Neural progenitor cell (in vitro differentiated cells): ENCODE data around the gene PIP5K1B. TPM values are rescaled to one million over a fixed set of nuclear protein-coding genes. Genes with fewer than 3 reads are reported as not detected.

Source experiments
- DNase-seq: peaks from one replicate; pipeline ENCODE4 v3.0.0-alpha.2; 2016; ENCODE audit warnings: low spot score
- H2AFZ ChIP-seq: fragments of 200-600 bp; sonication (generic); replicated peaks from 2 replicates; pipeline ENCODE4 v1.6.1; 2016; ENCODE audit warnings: antibody characterized with exemption
- H3F3A ChIP-seq: fragments of 200-600 bp; sonication (generic); 2 replicates; pipeline ENCODE4 v1.6.1; 2016; ENCODE audit warnings: antibody characterized with exemption, low read depth
- H3K27ac ChIP-seq: fragments of 200-600 bp; sonication (generic); 2 replicates; pipeline ENCODE4 v1.5.1; 2016; ENCODE audit warnings: mild to moderate bottlenecking
- H3K27me3 ChIP-seq: fragments of 200-600 bp; sonication (generic); 2 replicates; pipeline ENCODE4 v1.6.1; 2016; ENCODE audit warnings: mild to moderate bottlenecking, moderate library complexity
- H3K36me3 ChIP-seq: fragments of 200-600 bp; sonication (generic); 2 replicates; pipeline ENCODE4 v1.5.1; 2016
- H3K4me1 ChIP-seq: fragments of 200-600 bp; sonication (generic); 2 replicates; pipeline ENCODE4 v1.6.1; 2016; ENCODE audit warnings: mixed run types
- H3K4me2 ChIP-seq: fragments of 200-600 bp; sonication (generic); 2 replicates; pipeline ENCODE4 v1.6.1; 2016
- H3K4me3 ChIP-seq: fragments of 200-600 bp; sonication (generic); 2 replicates; pipeline ENCODE4 v1.5.1; 2016
- H3K79me2 ChIP-seq: fragments of 200-600 bp; sonication (generic); 2 replicates; pipeline ENCODE4 v1.6.1; 2016; ENCODE audit warnings: low read depth
- H3K9ac ChIP-seq: fragments of 200-600 bp; sonication (generic); 2 replicates; pipeline ENCODE4 v1.6.1; 2016
- H3K9me3 ChIP-seq: fragments of 200-600 bp; sonication (generic); 2 replicates; pipeline ENCODE4 v1.5.1; 2016; ENCODE audit warnings: low read depth
- H4K20me1 ChIP-seq: fragments of 200-600 bp; sonication (generic); 2 replicates; pipeline ENCODE4 v1.6.1; 2016; ENCODE audit warnings: low read depth
- H3K27ac Mint-ChIP-seq: 3 replicates; pipeline ENCODE4 v1.8.0; 2021; ENCODE audit warnings: mixed read lengths
- H3K27me3 Mint-ChIP-seq: 2 replicates; pipeline ENCODE4 v1.8.0; 2022; ENCODE audit warnings: low read depth, mild to moderate bottlenecking, inconsistent platforms, moderate library complexity, mixed read lengths; ENCODE audit not compliant: insufficient read depth
- H3K36me3 Mint-ChIP-seq: 3 replicates; pipeline ENCODE4 v1.8.0; 2021; ENCODE audit warnings: mixed read lengths
- H3K4me1 Mint-ChIP-seq: 3 replicates; pipeline ENCODE4 v1.8.0; 2021; ENCODE audit warnings: mixed read lengths
- H3K4me3 Mint-ChIP-seq: 3 replicates; pipeline ENCODE4 v1.8.0; 2021; ENCODE audit warnings: mild to moderate bottlenecking, moderate library complexity, mixed read lengths
- H3K9me3 Mint-ChIP-seq: 3 replicates; pipeline ENCODE4 v1.8.0; 2020; ENCODE audit warnings: mixed read lengths
- EZH2 ChIP-seq: fragments of 200-600 bp; sonication (generic); IDR thresholded peaks from 2 replicates; pipeline ENCODE4 v1.6.1; 2017; ENCODE audit warnings: antibody characterized with exemption, mild to moderate bottlenecking, moderate library complexity
- EZH2phosphoT487 ChIP-seq: fragments of 200-600 bp; sonication (generic); IDR thresholded peaks from 2 replicates; pipeline ENCODE4 v1.6.1; 2017; ENCODE audit warnings: antibody characterized with exemption
- total RNA-seq: library from RNA; depleted of rRNA; stranded (reverse); fragments of >200 nt; gene quantifications from 2 replicates; pipeline ENCODE4 v1.2.3, GENCODE V29; 2015; ENCODE audit warnings: low replicate concordance
- TF ChIP-seq, protein P1 (sequence below): fragments of 200-600 bp; sonication (generic); IDR thresholded peaks from 2 replicates; pipeline ENCODE4 v1.5.1; 2017; ENCODE audit warnings: antibody characterized with exemption, mild to moderate bottlenecking

Gene PIP5K1B
- total RNA-seq, 1 donor from 2014 or later: 3.2 TPM

DNA sequence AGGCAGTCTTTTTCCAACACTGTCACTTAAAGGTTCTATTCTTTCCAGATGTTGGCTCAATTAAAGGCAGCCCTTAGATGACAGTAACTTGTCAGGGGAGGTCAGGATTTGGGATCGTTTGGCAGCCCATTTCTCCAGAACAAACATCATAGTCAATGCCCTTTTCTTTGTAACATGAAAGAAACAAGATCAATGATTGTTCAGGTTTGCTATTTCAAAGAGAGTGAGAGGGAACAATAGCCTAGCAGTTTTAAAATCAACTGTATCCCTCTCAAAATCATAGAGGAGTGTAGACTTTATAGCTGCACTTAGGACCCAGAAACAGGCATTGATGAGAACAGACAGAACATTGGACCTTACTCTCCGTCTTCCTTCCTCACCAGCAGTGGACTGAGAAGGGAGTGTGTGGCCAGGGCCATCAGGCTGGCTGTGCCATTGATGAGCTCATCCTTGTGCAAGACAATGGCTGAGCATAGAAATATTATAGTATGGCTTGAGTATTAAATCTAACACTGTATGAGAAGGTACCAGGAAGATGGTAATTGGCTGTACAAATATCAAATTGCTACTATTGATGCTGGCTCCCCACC, 130.0 kb downstream of the PIP5K1B start:
- H3K4me3 Mint-ChIP-seq: no peak overlapping the region
- no peaks in the 10 kb centered on the region for H3K27me3 Mint-ChIP-seq
- Histone ChIP-seq H3K4me3 (no peak overlapping the region), H3K9ac (no peak overlapping the region), H3K79me2 (no peaks in the 10 kb centered on the region), H3K4me2 (no peak overlapping the region), H3K36me3 (no peaks in the 10 kb centered on the region), H4K20me1 (no peaks in the 10 kb centered on the region), H3F3A (peaks cover 8% of the 10 kb centered on the region), H3K9me3 (no peaks in the 10 kb centered on the region), H3K27me3 (no peaks in the 10 kb centered on the region), H2AFZ (no peak overlapping the region), H3K4me1 (peaks cover 14% of the 10 kb centered on the region), H3K27ac (no peak overlapping the region)
- TF ChIP-seq EZH2phosphoT487 (no peak), EZH2 (no peak)
- TF ChIP-seq, protein P1, sequence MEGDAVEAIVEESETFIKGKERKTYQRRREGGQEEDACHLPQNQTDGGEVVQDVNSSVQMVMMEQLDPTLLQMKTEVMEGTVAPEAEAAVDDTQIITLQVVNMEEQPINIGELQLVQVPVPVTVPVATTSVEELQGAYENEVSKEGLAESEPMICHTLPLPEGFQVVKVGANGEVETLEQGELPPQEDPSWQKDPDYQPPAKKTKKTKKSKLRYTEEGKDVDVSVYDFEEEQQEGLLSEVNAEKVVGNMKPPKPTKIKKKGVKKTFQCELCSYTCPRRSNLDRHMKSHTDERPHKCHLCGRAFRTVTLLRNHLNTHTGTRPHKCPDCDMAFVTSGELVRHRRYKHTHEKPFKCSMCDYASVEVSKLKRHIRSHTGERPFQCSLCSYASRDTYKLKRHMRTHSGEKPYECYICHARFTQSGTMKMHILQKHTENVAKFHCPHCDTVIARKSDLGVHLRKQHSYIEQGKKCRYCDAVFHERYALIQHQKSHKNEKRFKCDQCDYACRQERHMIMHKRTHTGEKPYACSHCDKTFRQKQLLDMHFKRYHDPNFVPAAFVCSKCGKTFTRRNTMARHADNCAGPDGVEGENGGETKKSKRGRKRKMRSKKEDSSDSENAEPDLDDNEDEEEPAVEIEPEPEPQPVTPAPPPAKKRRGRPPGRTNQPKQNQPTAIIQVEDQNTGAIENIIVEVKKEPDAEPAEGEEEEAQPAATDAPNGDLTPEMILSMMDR: no peak
- H3K36me3 Mint-ChIP-seq: peaks cover 7% of the 10 kb centered on the region
- peaks cover 11% of the 10 kb centered on the region for H3K4me1 Mint-ChIP-seq
- no peak overlapping the region for H3K27ac Mint-ChIP-seq
- H3K9me3 Mint-ChIP-seq: no peaks in the 10 kb centered on the region
- DNase-seq: no peak

DNA sequence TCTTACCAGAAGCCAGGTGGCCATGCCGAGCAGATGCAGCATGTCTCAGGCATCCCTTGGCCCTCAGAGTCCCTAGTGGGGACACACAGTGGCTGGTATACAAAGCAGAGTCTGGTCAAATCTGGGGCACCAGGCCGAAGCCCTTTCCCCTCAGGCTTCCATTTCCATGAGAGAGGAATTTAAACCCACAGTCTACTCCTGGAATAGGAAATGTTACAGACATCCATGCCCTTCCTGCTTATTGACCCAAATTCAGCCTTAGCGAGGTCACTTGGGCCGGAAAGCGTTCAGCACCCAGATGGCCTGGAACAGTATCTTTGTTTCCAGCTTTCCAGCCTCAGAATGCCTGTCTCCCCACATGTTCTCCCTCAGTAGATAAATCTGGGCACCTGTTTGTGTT, 131.7 kb downstream of the PIP5K1B start:
- TF ChIP-seq, protein P1: no peak
- no peak for TF ChIP-seq EZH2
- no peak for TF ChIP-seq EZH2phosphoT487
- no peak overlapping the region for H3K4me2 ChIP-seq
- Mint-ChIP-seq H3K27ac (no peak overlapping the region), H3K4me1 (no peaks in the 10 kb centered on the region), H3K36me3 (peaks cover 8% of the 10 kb centered on the region), H3K27me3 (no peaks in the 10 kb centered on the region), H3K9me3 (no peaks in the 10 kb centered on the region), H3K4me3 (no peak overlapping the region)
- no peak overlapping the region for H3K9ac ChIP-seq
- no peaks in the 10 kb centered on the region for H3K27me3 ChIP-seq
- no peak overlapping the region for H3K4me3 ChIP-seq
- H3K9me3 ChIP-seq: no peaks in the 10 kb centered on the region
- no peaks in the 10 kb centered on the region for H3K79me2 ChIP-seq
- DNase-seq: no peak
- H4K20me1 ChIP-seq: no peaks in the 10 kb centered on the region
- H3K4me1 ChIP-seq: no peaks in the 10 kb centered on the region
- no peak overlapping the region for H2AFZ ChIP-seq
- H3F3A ChIP-seq: no peaks in the 10 kb centered on the region
- no peaks in the 10 kb centered on the region for H3K36me3 ChIP-seq
- no peak overlapping the region for H3K27ac ChIP-seq

DNA sequence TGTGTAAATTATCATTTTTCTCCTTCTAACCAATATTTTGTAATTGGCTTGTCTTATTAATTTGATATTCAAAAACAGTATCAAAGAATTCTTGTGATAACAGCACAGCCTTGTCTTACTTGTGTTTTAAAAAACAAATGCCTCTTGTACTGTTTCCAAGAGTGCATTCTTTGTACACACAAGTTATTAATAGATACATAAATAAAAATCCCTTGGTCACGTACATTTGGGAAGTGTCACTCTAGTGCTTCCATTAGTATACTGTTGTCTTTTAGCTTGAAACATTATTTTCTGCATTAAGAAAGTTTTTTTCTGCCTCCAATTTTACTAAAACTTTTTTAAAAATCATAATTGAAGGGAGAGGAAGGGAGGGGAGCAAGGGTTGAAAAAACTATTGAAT, 133.2 kb downstream of the PIP5K1B start:
- H3K27ac Mint-ChIP-seq: no peak overlapping the region

More for the DNA sequence above, 133.2 kb downstream of the PIP5K1B start:
- H3K9ac ChIP-seq: no peak overlapping the region
- TF ChIP-seq, protein P1: no peak
- TF ChIP-seq EZH2phosphoT487: no peak
- no peak for TF ChIP-seq EZH2
- H3K36me3 Mint-ChIP-seq: peaks cover 8% of the 10 kb centered on the region
- H3F3A ChIP-seq: no peaks in the 10 kb centered on the region
- no peaks in the 10 kb centered on the region for H3K4me1 Mint-ChIP-seq
- no peaks in the 10 kb centered on the region for H3K4me1 ChIP-seq
- H3K27me3 ChIP-seq: no peaks in the 10 kb centered on the region
- H4K20me1 ChIP-seq: no peaks in the 10 kb centered on the region
- H2AFZ ChIP-seq: no peak overlapping the region
- H3K27me3 Mint-ChIP-seq: no peaks in the 10 kb centered on the region
- no peak for DNase-seq
- no peak overlapping the region for H3K27ac ChIP-seq
- H3K79me2 ChIP-seq: no peaks in the 10 kb centered on the region
- H3K36me3 ChIP-seq: no peaks in the 10 kb centered on the region
- H3K4me3 Mint-ChIP-seq: no peak overlapping the region
- H3K9me3 Mint-ChIP-seq: no peaks in the 10 kb centered on the region
- no peaks in the 10 kb centered on the region for H3K9me3 ChIP-seq
- no peak overlapping the region for H3K4me2 ChIP-seq
- no peak overlapping the region for H3K4me3 ChIP-seq
